Ovary (tissue), 9 donors: ENCODE data around the gene TAF11. TPM values are rescaled to one million over a fixed set of nuclear protein-coding genes. Genes with fewer than 3 reads are reported as not detected.
"Not testable (repeated sequence)": the region's sequence is repeated elsewhere in the genome, so short reads cannot be mapped to it uniquely, and the experiment has no call there.

Source experiments
- DNase-seq, 5 donors: peaks; one replicate each; pipeline ENCODE4 v3.0.0-alpha.2; 2019 to 2020
- H3K27ac ChIP-seq, 2 donors: fragments of 200-600 bp; one replicate each; pipeline versions ENCODE4 v1.5.1 to v1.8.0; 2019 to 2022
- H3K27me3 ChIP-seq: fragments of 200-600 bp; one replicate; pipeline ENCODE4 v1.8.0; 2022
- H3K36me3 ChIP-seq: fragments of 200-600 bp; sonication (generic); one replicate; pipeline ENCODE4 v1.5.1; 2019
- H3K4me1 ChIP-seq: one replicate; pipeline ENCODE4 v1.8.1; 2013; ENCODE audit warnings: mild to moderate bottlenecking, moderate library complexity; ENCODE audit not compliant: insufficient read depth
- H3K4me3 ChIP-seq: fragments of 200-600 bp; sonication (generic); one replicate; pipeline ENCODE4 v1.5.1; 2017
- H3K9me3 ChIP-seq, 2 donors: fragments of 200-600 bp in 1 of 2; sonication (generic) in 1 of 2; one replicate each; pipeline versions ENCODE4 v1.5.1 to v1.8.1; 2013 to 2019; ENCODE audit warnings: mild to moderate bottlenecking in 1 of 2, moderate library complexity in 1 of 2
- CTCF ChIP-seq, 3 donors: fragments of 450-650 bp in 2 of 3; fragments of 200-600 bp in 1 of 3; IDR thresholded peaks; one replicate each; pipeline versions ENCODE4 v1.5.1 to v1.8.0; 2016 to 2022; ENCODE audit warnings: antibody characterized with exemption in 3 of 3, mild to moderate bottlenecking in 1 of 3
- EP300 ChIP-seq: sonication (generic); formaldehyde crosslinking; IDR thresholded peaks from one replicate; pipeline ENCODE4 v1.6.1; 2017; ENCODE audit warnings: antibody characterized with exemption
- POLR2A ChIP-seq: fragments of 450-650 bp; IDR thresholded peaks from one replicate; pipeline ENCODE4 v1.6.1; 2017; ENCODE audit warnings: antibody characterized with exemption, mild to moderate bottlenecking, moderate library complexity
- WGBS, 3 donors: extraction: QIAGEN DNeasy Blood & Tissue Kit in 1 of 3; methylation state at CpG; one replicate each; pipeline versions ENCODE4 v1.1.5 to v1.1.7; 2013 to 2017; 5-methylcytosine and 5-hydroxymethylcytosine counted together
- intact Hi-C, 4 donors: fragments of 100-400 bp; cut with DNase I; formaldehyde crosslinking; loops; one replicate each; pipeline versions ENCODE4 v1.11.0 to v1.15.1; 2022 to 2023
- polyA plus RNA-seq, 2 donors: library from polyadenylated mRNA; stranded (reverse); fragments of 200-250 nt in 1 of 2; fragments of 350-450 nt in 1 of 2; fragmentation: Illumina TruSeq in 1 of 2; extraction: RNeasy Lipid Tissue Mini Kit (QIAGEN cat#74804) in 1 of 2; gene quantifications; one replicate each; pipeline ENCODE4 v1.2.3, GENCODE V29; 2013 to 2014
- total RNA-seq, 7 donors: library from RNA; depleted of rRNA in 2 of 7; stranded (reverse); fragments of >200 nt in 2 of 7; fragmentation: NEBNext Ultra II Directional in 3 of 7; extraction: Animal tissue kit (Norgen Biotek cat#: 25700) in 3 of 7; gene quantifications; one replicate each; pipeline versions ENCODE4 v1.1.0 to v1.2.4, GENCODE V29; 2016 to 2023
- donor health status: DM: no; HTN: no; CAD: no; lungs with moderate emphysema.
- donor health status: DM: no; HTN: no; CAD: no.
- donor health status: Bipolar disorder and iron deficiency.
- donor health status: DM: yes; HTN: yes; CAD: no.
- donor health status: DM: no; HTN: no; CAD: no.
- donor health status: DM: yes; HTN: yes; CAD: no.

The TAF11 gene
- total and polyA plus RNA-seq, 9 donors = 16.0 to 30.8 (median 19.4) TPM

GRCh38 chr6:34851361-34851760 is 36.5 kb downstream of the TAF11 start:
- Histone ChIP-seq H3K27me3 (no peaks in the 10 kb centered on the region), H3K27ac (no peak overlapping the region), H3K9me3 (no peaks in the 10 kb centered on the region), H3K36me3 (no peaks in the 10 kb centered on the region), H3K4me1 (no peaks in the 10 kb centered on the region), H3K4me3 (no peak overlapping the region)
- 95 to 100% methylated on average over 1 of the region's 1 CpG; no CpG with 5 or more reads in 1 of the 3 donors for WGBS, 3 donors
- intact Hi-C loops = no loop called here
- TF ChIP-seq EP300 (no peak), CTCF (IDR thresholded peaks at IDR 0.05) (no peak), POLR2A (no peak)
- DNase-seq = no peak

GRCh38 chr6:34849066-34849465 is 38.8 kb downstream of the TAF11 start:
- H3K36me3 ChIP-seq, H3K4me1 ChIP-seq, DNase-seq, H3K9me3 ChIP-seq, H3K27ac ChIP-seq, H3K4me3 ChIP-seq, H3K27me3 ChIP-seq, intact Hi-C loops: not testable (repeated sequence)
- WGBS, 3 donors = 90 to 96% (median 96%) methylated on average over 6 of the region's 6 CpGs

GRCh38 chr6:34839666-34840352 is 48.0 kb downstream of the TAF11 start:
- intact Hi-C loops = no loop called here
- TF ChIP-seq POLR2A = no peak
- TF ChIP-seq EP300 = no peak
- TF ChIP-seq CTCF (IDR thresholded peaks at IDR 0.05) = no peak
- Histone ChIP-seq H3K27me3 (no peaks in the 10 kb centered on the region), H3K36me3 (no peaks in the 10 kb centered on the region), H3K27ac (no peak overlapping the region), H3K9me3 (no peaks in the 10 kb centered on the region), H3K4me1 (no peaks in the 10 kb centered on the region), H3K4me3 (no peak overlapping the region)
- DNase-seq = no peak
- 90 to 91% (median 91%) methylated on average over 15 of the region's 15 CpGs for WGBS, 3 donors

- Histone ChIP-seq H3K4me1 (no peaks in the 10 kb centered on the region), H3K27ac (no peak overlapping the region), H3K27me3 (no peaks in the 10 kb centered on the region), H3K9me3 (no peaks in the 10 kb centered on the region), H3K4me3 (no peak overlapping the region), H3K36me3 (no peaks in the 10 kb centered on the region)
- no peak for TF ChIP-seq POLR2A
- TF ChIP-seq EP300 = no peak
- no peak for TF ChIP-seq CTCF (IDR thresholded peaks at IDR 0.05)
- intact Hi-C loops = no loop called here
- no peak for DNase-seq
Observed at GRCh38 chr6:34837528-34837927, 50.3 kb downstream of the TAF11 start.

GRCh38 chr6:34836451-34836850 is 51.4 kb downstream of the TAF11 start:
- no peaks in the 10 kb centered on the region for H3K9me3 ChIP-seq
- H3K27ac ChIP-seq = no peak overlapping the region

More at GRCh38 chr6:34836451-34836850, 51.4 kb downstream of the TAF11 start:
- no peak for DNase-seq
- 71 to 82% (median 75%) methylated on average over 2 of the region's 2 CpGs for WGBS, 3 donors
- Histone ChIP-seq H3K4me3 (no peak overlapping the region), H3K4me1 (no peaks in the 10 kb centered on the region), H3K27me3 (no peaks in the 10 kb centered on the region), H3K36me3 (no peaks in the 10 kb centered on the region)
- intact Hi-C loops = no loop called here
- TF ChIP-seq POLR2A (no peak), EP300 (no peak), CTCF (IDR thresholded peaks at IDR 0.05) (no peak)
